Vagina (tissue), 2 donors: Measurements from ENCODE around the gene MMP19. TPM values are rescaled to one million over a fixed set of nuclear protein-coding genes. Genes with fewer than 3 reads are reported as not detected.
A peak's percentile ranks its signal among the peaks of the same experiment; 100 is the strongest.

Experiments used
- DNase-seq, 2 donors: peaks; one replicate each; pipeline ENCODE4 v3.0.0-alpha.2; 2017; ENCODE audit errors: extremely low spot score in 2 of 2
- H3K27ac ChIP-seq: fragments of 200-600 bp; sonication (generic); one replicate; pipeline ENCODE4 v1.5.1; 2019
- H3K27me3 ChIP-seq: fragments of 200-600 bp; sonication (generic); one replicate; pipeline ENCODE4 v1.5.1; 2019
- H3K36me3 ChIP-seq, 2 donors: fragments of 200-600 bp; sonication (generic); one replicate each; pipeline ENCODE4 v1.5.1; 2017 to 2019
- H3K4me1 ChIP-seq: fragments of 200-600 bp; sonication (generic); one replicate; pipeline ENCODE4 v1.5.1; 2019
- H3K4me3 ChIP-seq, 2 donors: fragments of 200-600 bp; sonication (generic); 1 replicate in 1 of 2; 2 replicates in 1 of 2; pipeline ENCODE4 v1.5.1; 2016 to 2019
- H3K9me3 ChIP-seq: fragments of 200-600 bp; sonication (generic); one replicate; pipeline ENCODE4 v1.5.1; 2019
- POLR2A ChIP-seq, 2 donors: fragments of 450-650 bp; IDR thresholded peaks; one replicate each; pipeline ENCODE4 v1.6.1; 2017; ENCODE audit warnings: antibody characterized with exemption in 2 of 2, mild to moderate bottlenecking in 2 of 2, moderate library complexity in 2 of 2
- POLR2AphosphoS5 ChIP-seq, 2 donors: sonication (generic); formaldehyde crosslinking; IDR thresholded peaks; one replicate each; pipeline ENCODE4 v1.9.0; 2017; ENCODE audit warnings: antibody characterized with exemption in 2 of 2, mild to moderate bottlenecking in 2 of 2, low read depth in 1 of 2; ENCODE audit not compliant: insufficient read depth in 1 of 2
- intact Hi-C: fragments of 100-400 bp; cut with DNase I; formaldehyde crosslinking; loops from one replicate; pipeline ENCODE4 v1.15.1; 2023
- total RNA-seq: library from RNA; depleted of rRNA; stranded (reverse); fragments of >200 nt; gene quantifications from one replicate; pipeline ENCODE4 v1.2.3, GENCODE V29; 2016
- TF ChIP-seq, protein P1 (sequence below), 3 experiments: fragments of 450-650 bp in 2 of 3; fragments of 200-600 bp in 1 of 3; sonication (generic) in 1 of 3; IDR thresholded peaks; one replicate each; pipeline ENCODE4 v1.5.1; 2017 to 2019; ENCODE audit warnings: antibody characterized with exemption in 3 of 3, mild to moderate bottlenecking in 2 of 3, moderate library complexity in 2 of 3

The MMP19 gene
- total RNA-seq, 1 donor from 2014 or later: 21.6 TPM

DNA sequence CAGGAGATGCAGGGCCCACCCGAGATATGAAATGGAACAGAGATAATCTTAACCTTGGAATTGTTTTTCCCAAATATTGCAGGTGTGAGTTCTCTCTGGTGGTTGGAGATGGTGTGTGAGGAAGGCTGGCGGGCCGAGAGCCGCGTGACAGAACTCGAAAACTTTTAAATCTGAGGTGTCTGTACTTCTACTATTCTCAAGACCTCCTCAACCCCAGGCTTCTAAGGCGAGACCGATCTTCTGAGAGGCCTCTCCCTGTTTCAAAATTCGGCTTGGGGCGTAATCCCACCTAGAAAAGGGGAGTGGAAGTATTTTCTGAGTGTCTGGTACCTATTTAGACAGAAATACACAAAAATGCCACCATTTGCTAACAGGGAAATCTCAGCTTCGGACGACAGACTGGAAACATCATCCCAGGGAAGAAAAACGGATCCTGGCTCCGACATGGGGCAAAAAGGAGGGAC is 25.8 kb downstream of the MMP19 start:
- Histone ChIP-seq H3K4me1 (peaks cover 60% of the 10 kb centered on the region), H3K36me3 (peaks cover 0 to 21% of the 10 kb centered on the region in 2 donors)

GRCh38 chr12:55815473-55815872 is 27.3 kb downstream of the MMP19 start:
- TF ChIP-seq, protein P1, sequence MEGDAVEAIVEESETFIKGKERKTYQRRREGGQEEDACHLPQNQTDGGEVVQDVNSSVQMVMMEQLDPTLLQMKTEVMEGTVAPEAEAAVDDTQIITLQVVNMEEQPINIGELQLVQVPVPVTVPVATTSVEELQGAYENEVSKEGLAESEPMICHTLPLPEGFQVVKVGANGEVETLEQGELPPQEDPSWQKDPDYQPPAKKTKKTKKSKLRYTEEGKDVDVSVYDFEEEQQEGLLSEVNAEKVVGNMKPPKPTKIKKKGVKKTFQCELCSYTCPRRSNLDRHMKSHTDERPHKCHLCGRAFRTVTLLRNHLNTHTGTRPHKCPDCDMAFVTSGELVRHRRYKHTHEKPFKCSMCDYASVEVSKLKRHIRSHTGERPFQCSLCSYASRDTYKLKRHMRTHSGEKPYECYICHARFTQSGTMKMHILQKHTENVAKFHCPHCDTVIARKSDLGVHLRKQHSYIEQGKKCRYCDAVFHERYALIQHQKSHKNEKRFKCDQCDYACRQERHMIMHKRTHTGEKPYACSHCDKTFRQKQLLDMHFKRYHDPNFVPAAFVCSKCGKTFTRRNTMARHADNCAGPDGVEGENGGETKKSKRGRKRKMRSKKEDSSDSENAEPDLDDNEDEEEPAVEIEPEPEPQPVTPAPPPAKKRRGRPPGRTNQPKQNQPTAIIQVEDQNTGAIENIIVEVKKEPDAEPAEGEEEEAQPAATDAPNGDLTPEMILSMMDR (IDR thresholded peaks at IDR 0.05): no peak
- TF ChIP-seq POLR2AphosphoS5 (IDR thresholded peaks at IDR 0.05; ENCODE audit: insufficient read depth in 1 of 2, low read depth in 1 of 2): no peak
- no peak for TF ChIP-seq POLR2A (IDR thresholded peaks at IDR 0.05)
- Histone ChIP-seq H3K27ac (no peak overlapping the region), H3K36me3 (peaks cover 0 to 7% of the 10 kb centered on the region in 2 donors), H3K9me3 (no peaks in the 10 kb centered on the region), H3K4me1 (peaks cover 68% of the 10 kb centered on the region), H3K27me3 (no peaks in the 10 kb centered on the region), H3K4me3 (no peak overlapping the region)
- DNase-seq: no peak
- intact Hi-C loops: no loop called here

More for the DNA sequence above, 25.8 kb downstream of the MMP19 start:
- H3K27ac ChIP-seq: peak overlapping the region; percentile 91
- no peak for DNase-seq
- no peaks in the 10 kb centered on the region for H3K27me3 ChIP-seq
- no peaks in the 10 kb centered on the region for H3K9me3 ChIP-seq
- intact Hi-C loops: no loop called here
- TF ChIP-seq POLR2A (IDR thresholded peaks at IDR 0.05) (no peak), POLR2AphosphoS5 (IDR thresholded peaks at IDR 0.05; ENCODE audit: insufficient read depth in 1 of 2, low read depth in 1 of 2) (no peak)
- TF ChIP-seq, protein P1 (IDR thresholded peaks at IDR 0.05): no peak
- peak overlapping the region; percentile 82 to 96 for H3K4me3 ChIP-seq

GRCh38 chr12:55814257-55814656 is 28.5 kb downstream of the MMP19 start:
- Histone ChIP-seq H3K4me3 (no peak overlapping the region), H3K9me3 (no peaks in the 10 kb centered on the region), H3K27me3 (no peaks in the 10 kb centered on the region), H3K27ac (no peak overlapping the region), H3K4me1 (peaks cover 66% of the 10 kb centered on the region), H3K36me3 (peaks cover 0 to 2% of the 10 kb centered on the region in 2 donors)
- intact Hi-C loops: no loop called here
- TF ChIP-seq POLR2AphosphoS5 (IDR thresholded peaks at IDR 0.05; ENCODE audit: insufficient read depth in 1 of 2, low read depth in 1 of 2): no peak
- no peak for DNase-seq

DNA sequence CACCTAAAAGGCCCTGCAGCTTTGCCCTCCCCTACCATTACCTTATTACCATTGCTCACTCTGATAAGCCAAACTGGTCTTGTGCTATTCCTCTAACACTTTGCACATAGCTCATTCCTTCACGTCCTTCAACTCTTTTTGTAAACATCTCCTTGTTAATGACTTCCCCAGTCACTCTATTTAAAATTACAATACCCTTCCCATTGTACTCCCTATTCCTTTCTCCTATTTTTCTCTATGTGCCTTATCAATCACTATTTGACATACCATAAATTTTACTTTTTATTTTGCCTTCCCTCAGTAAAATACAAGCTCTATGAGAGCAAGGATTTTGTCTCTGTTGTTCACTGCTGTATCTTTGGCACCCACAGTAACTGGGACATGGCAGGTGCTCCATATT is 30.6 kb downstream of the MMP19 start:
- no peak for DNase-seq
- Histone ChIP-seq H3K4me3 (no peak overlapping the region), H3K36me3 (peaks cover 0 to 5% of the 10 kb centered on the region in 2 donors), H3K27ac (no peak overlapping the region), H3K9me3 (no peaks in the 10 kb centered on the region), H3K4me1 (peaks cover 56% of the 10 kb centered on the region), H3K27me3 (no peaks in the 10 kb centered on the region)
- intact Hi-C loops: no loop called here
- no peak for TF ChIP-seq POLR2A (IDR thresholded peaks at IDR 0.05)

DNA sequence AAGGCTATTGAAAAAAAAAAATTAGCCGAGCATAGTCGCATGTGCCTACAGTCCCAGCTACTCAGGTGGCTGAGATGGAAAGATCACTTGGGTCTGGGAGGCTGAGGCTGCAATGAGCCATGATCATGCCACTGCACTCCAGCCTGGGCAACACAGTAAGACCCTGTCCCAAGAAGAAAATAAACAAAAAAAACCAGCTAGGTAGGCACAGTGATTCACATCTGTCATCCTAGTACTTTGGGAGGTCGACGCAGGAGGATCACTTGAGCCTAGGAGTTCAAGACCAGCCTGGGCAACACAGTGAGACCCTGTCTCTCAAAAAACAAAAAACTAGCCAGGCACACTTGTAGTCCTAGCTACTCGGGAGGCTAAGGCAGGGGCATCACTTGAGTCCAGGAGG is 33.5 kb downstream of the MMP19 start:
- peaks cover 30% of the 10 kb centered on the region for H3K4me1 ChIP-seq
- TF ChIP-seq POLR2AphosphoS5 (IDR thresholded peaks at IDR 0.05; ENCODE audit: insufficient read depth in 1 of 2, low read depth in 1 of 2) (no peak), POLR2A (IDR thresholded peaks at IDR 0.05) (no peak)
- TF ChIP-seq, protein P1 (IDR thresholded peaks at IDR 0.05): no peak
- H3K27ac ChIP-seq: no peak overlapping the region
- H3K36me3 ChIP-seq: peaks cover 0 to 5% of the 10 kb centered on the region in 2 donors
- no peak for DNase-seq
- H3K4me3 ChIP-seq: no peak overlapping the region
- H3K27me3 ChIP-seq: no peaks in the 10 kb centered on the region
- no peaks in the 10 kb centered on the region for H3K9me3 ChIP-seq
- intact Hi-C loops: no loop called here

DNA sequence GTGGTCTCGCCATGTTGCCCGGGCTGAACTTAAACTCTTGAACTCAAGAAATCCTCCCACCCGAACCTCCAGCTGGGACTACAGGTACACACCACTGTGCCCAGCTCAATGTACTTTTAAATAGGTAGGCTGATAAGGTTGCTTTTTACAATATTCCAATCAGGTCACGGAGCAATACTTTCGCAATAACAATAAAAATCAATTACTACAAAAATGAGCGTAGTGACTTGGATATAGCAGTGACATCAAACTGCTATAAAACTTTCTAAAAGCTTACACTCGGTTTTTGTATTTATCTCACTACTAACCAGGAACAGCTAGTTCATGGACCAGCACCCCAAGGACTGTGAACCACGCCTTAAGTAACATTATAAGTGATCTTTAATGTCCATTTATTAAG is 35.8 kb downstream of the MMP19 start:
- no peak for TF ChIP-seq POLR2A (IDR thresholded peaks at IDR 0.05)
- no peak for TF ChIP-seq POLR2AphosphoS5 (IDR thresholded peaks at IDR 0.05; ENCODE audit: insufficient read depth in 1 of 2, low read depth in 1 of 2)
- TF ChIP-seq, protein P1 (IDR thresholded peaks at IDR 0.05): no peak
- Histone ChIP-seq H3K4me1 (peaks cover 9% of the 10 kb centered on the region), H3K27ac (no peak overlapping the region), H3K27me3 (no peaks in the 10 kb centered on the region), H3K4me3 (no peak overlapping the region), H3K9me3 (no peaks in the 10 kb centered on the region), H3K36me3 (peaks cover 0 to 15% of the 10 kb centered on the region in 2 donors)
- DNase-seq: no peak
- intact Hi-C loops: no loop called here
